Suprapubic skin (tissue), 4 donors: Measurements from ENCODE around the gene ABCA12.

ENCODE experiments used
- EP300 ChIP-seq: sonication (generic); formaldehyde crosslinking; IDR thresholded peaks from one replicate; pipeline ENCODE4 v1.6.1; 2017; ENCODE audit warnings: antibody characterized with exemption
- POLR2A ChIP-seq, 2 donors: fragments of 450-650 bp; IDR thresholded peaks; one replicate each; pipeline ENCODE4 v1.6.1; 2017; ENCODE audit warnings: antibody characterized with exemption in 2 of 2, mild to moderate bottlenecking in 2 of 2, moderate library complexity in 2 of 2
- POLR2AphosphoS5 ChIP-seq, 3 donors: sonication (generic); formaldehyde crosslinking; IDR thresholded peaks; one replicate each; pipeline ENCODE4 v1.6.1; 2017; ENCODE audit warnings: antibody characterized with exemption in 3 of 3
- TF ChIP-seq, protein P1 (sequence below), 2 donors: fragments of 200-600 bp in 1 of 2; fragments of 450-650 bp in 1 of 2; sonication (generic) in 1 of 2; IDR thresholded peaks; one replicate each; pipeline ENCODE4 v1.5.1; 2016 to 2019; ENCODE audit warnings: antibody characterized with exemption in 2 of 2, mild to moderate bottlenecking in 1 of 2, moderate library complexity in 1 of 2

DNA sequence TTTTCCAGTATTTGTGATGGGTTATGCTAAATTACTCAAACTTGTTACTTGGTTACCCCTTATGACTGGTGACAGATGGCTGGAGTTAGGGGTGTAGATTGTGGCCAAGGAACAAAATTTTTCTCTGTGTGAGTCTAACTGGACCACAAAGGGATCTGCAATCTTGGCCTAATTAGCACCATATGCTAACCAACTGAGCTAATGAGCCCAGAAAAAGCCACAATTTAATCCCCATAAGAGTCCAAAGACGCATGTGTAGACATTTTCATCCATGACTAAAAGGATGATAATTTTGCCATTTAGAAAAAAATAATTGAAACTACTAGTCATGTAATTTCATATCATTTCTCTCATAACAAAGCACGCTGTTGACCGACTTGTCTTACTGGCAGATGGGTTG lies 151.2 kb downstream of the ABCA12 start:
- no peak for TF ChIP-seq POLR2A (IDR thresholded peaks at IDR 0.05)
- TF ChIP-seq, protein P1, sequence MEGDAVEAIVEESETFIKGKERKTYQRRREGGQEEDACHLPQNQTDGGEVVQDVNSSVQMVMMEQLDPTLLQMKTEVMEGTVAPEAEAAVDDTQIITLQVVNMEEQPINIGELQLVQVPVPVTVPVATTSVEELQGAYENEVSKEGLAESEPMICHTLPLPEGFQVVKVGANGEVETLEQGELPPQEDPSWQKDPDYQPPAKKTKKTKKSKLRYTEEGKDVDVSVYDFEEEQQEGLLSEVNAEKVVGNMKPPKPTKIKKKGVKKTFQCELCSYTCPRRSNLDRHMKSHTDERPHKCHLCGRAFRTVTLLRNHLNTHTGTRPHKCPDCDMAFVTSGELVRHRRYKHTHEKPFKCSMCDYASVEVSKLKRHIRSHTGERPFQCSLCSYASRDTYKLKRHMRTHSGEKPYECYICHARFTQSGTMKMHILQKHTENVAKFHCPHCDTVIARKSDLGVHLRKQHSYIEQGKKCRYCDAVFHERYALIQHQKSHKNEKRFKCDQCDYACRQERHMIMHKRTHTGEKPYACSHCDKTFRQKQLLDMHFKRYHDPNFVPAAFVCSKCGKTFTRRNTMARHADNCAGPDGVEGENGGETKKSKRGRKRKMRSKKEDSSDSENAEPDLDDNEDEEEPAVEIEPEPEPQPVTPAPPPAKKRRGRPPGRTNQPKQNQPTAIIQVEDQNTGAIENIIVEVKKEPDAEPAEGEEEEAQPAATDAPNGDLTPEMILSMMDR (IDR thresholded peaks at IDR 0.05), result no peak
- TF ChIP-seq EP300, result no peak
- no peak for TF ChIP-seq POLR2AphosphoS5 (IDR thresholded peaks at IDR 0.05)
